ENCODE measurements around the gene OGFOD1.

GRCh38 chr16:56468800-56469199, 17.4 kb downstream of the OGFOD1 start:
- TF ChIP-seq CTCF (conservative IDR thresholded peaks at IDR 0.05; ENCODE audit: low read length) (no peak), EZH2phosphoT487 (IDR thresholded peaks at IDR 0.05; ENCODE audit: borderline replicate concordance, low read depth, low read length) (no peak)

Data from OCI-LY7 (cell line).